Activated naive CD4-positive, alpha-beta T cell treated with anti-CD3 and anti-CD28 coated beads for 36 hours (primary cell): Measurements from ENCODE around the gene GLYAT. TPM values are rescaled to one million over a fixed set of nuclear protein-coding genes. Genes with fewer than 3 reads are reported as not detected.
"Not testable (repeated sequence)": the region's sequence is repeated elsewhere in the genome, so short reads cannot be mapped to it uniquely, and the experiment has no call there.

ENCODE experiments used
- CTCF ChIA-PET: fragments of 350-600 bp; sonication (Branson Sonifier 250); formaldehyde crosslinking; loops from one replicate; lab custom pipeline; 2021; ENCODE audit warnings: antibody characterized with exemption; lab: Charles Lee
- DNase-seq: peaks from one replicate; pipeline ENCODE4 v3.0.0-alpha.2; 2020
- H3K27ac Mint-ChIP-seq: one replicate; pipeline ENCODE4 v1.8.0; 2021; ENCODE audit warnings: mild to moderate bottlenecking, mixed read lengths
- H3K27me3 Mint-ChIP-seq: one replicate; pipeline ENCODE4 v1.8.0; 2021; ENCODE audit warnings: low read depth, mixed read lengths
- H3K36me3 Mint-ChIP-seq: one replicate; pipeline ENCODE4 v1.8.0; 2021; ENCODE audit warnings: low read depth, mixed read lengths
- H3K4me1 Mint-ChIP-seq: one replicate; pipeline ENCODE4 v1.8.0; 2021; ENCODE audit warnings: low read depth, mixed read lengths
- H3K4me3 Mint-ChIP-seq: one replicate; pipeline ENCODE4 v1.8.0; 2021; ENCODE audit warnings: mild to moderate bottlenecking, moderate library complexity, mixed read lengths
- H3K9me3 Mint-ChIP-seq: one replicate; pipeline ENCODE4 v1.8.0; 2021; ENCODE audit warnings: mixed read lengths
- intact Hi-C: fragments of 100-400 bp; cut with micrococcal nuclease; formaldehyde crosslinking; loops from one replicate; pipeline ENCODE4 v1.15.1; 2023
- total RNA-seq, 2 experiments: library from RNA; stranded (reverse); gene quantifications; one replicate each; pipeline ENCODE4 v1.2.3, GENCODE V29; 2021

The GLYAT gene
- total RNA-seq, 2 experiments from 2014 or later: not detected

GRCh38 chr11:58740447-58740846 lies 8.7 kb upstream of the GLYAT start:
- H3K9me3 Mint-ChIP-seq: peaks cover 14% of the 10 kb centered on the region
- no peak for DNase-seq
- peaks cover 11% of the 10 kb centered on the region for H3K4me1 Mint-ChIP-seq
- no peak overlapping the region for H3K4me3 Mint-ChIP-seq
- peaks cover 12% of the 10 kb centered on the region for H3K36me3 Mint-ChIP-seq
- no peak overlapping the region for H3K27ac Mint-ChIP-seq
- intact Hi-C loops: no loop called here
- H3K27me3 Mint-ChIP-seq: no peaks in the 10 kb centered on the region
- CTCF ChIA-PET: no interaction called here

- intact Hi-C loops: no loop called here
- H3K4me3 Mint-ChIP-seq: no peak overlapping the region
- CTCF ChIA-PET: no interaction called here
- H3K9me3 Mint-ChIP-seq: peaks cover 14% of the 10 kb centered on the region
- no peak for DNase-seq
- peaks cover 12% of the 10 kb centered on the region for H3K36me3 Mint-ChIP-seq
- H3K27ac Mint-ChIP-seq: no peak overlapping the region
- H3K4me1 Mint-ChIP-seq: peaks cover 11% of the 10 kb centered on the region
- H3K27me3 Mint-ChIP-seq: no peaks in the 10 kb centered on the region
Observed at GRCh38 chr11:58739725-58740430, 8.1 kb upstream of the GLYAT start.

GRCh38 chr11:58734681-58735490 lies 3.1 kb upstream of the GLYAT start:
- H3K27me3 Mint-ChIP-seq: no peaks in the 10 kb centered on the region
- H3K4me1 Mint-ChIP-seq: peaks cover 2% of the 10 kb centered on the region
- intact Hi-C loops: no loop called here

GRCh38 chr11:58730507-58731089 lies 1.1 kb downstream of the GLYAT start:
- Mint-ChIP-seq H3K9me3 (no peaks in the 10 kb centered on the region), H3K36me3 (no peaks in the 10 kb centered on the region), H3K4me1 (peaks cover 39% of the 10 kb centered on the region), H3K27me3 (no peaks in the 10 kb centered on the region), H3K4me3 (no peak overlapping the region), H3K27ac (no peak overlapping the region)
- DNase-seq: no peak
- intact Hi-C loops: no loop called here
- CTCF ChIA-PET: interaction anchor here (0.6 to 1.1 kb wide), 3 partner anchors 11 to 55 kb away, joined by 3 read pairs; no protein-coding TSS in a partner anchor

More at GRCh38 chr11:58734681-58735490, 3.1 kb upstream of the GLYAT start:
- Mint-ChIP-seq H3K4me3 (no peak overlapping the region), H3K9me3 (no peaks in the 10 kb centered on the region), H3K27ac (no peak overlapping the region), H3K36me3 (peaks cover 1% of the 10 kb centered on the region)
- CTCF ChIA-PET: interaction anchor here (0.7 kb wide), 1 partner anchor 441 kb away, joined by 3 read pairs; no protein-coding TSS in a partner anchor
- no peak for DNase-seq

- Mint-ChIP-seq H3K36me3 (no peaks in the 10 kb centered on the region), H3K4me3 (no peak overlapping the region), H3K4me1 (peaks cover 44% of the 10 kb centered on the region), H3K27ac (peak overlapping the region; percentile 50), H3K27me3 (no peaks in the 10 kb centered on the region), H3K9me3 (no peaks in the 10 kb centered on the region)
- intact Hi-C loops: loop anchor here (5.0 kb wide), 3 partner anchors 60 to 150 kb away; partner anchors contain the start of genes LPXN and ZFP91
- CTCF ChIA-PET: no interaction called here
- DNase-seq: no peak
Observed at GRCh38 chr11:58727415-58727797, 4.3 kb downstream of the GLYAT start.

GRCh38 chr11:58726737-58727414 lies 4.9 kb downstream of the GLYAT start:
- Mint-ChIP-seq H3K4me1 (peaks cover 44% of the 10 kb centered on the region), H3K36me3 (no peaks in the 10 kb centered on the region), H3K4me3 (no peak overlapping the region), H3K9me3 (no peaks in the 10 kb centered on the region), H3K27me3 (no peaks in the 10 kb centered on the region), H3K27ac (peak overlapping the region; percentile 50)
- peak; percentile 13 for DNase-seq
- CTCF ChIA-PET: no interaction called here
- intact Hi-C loops: loop anchor here (5.0 kb wide), 3 partner anchors 60 to 150 kb away; partner anchors contain the start of genes LPXN and ZFP91

- CTCF ChIA-PET: interaction anchor here (0.7 kb wide), 2 partner anchors 11 to 207 kb away, joined by 3 read pairs; no protein-coding TSS in a partner anchor
- Mint-ChIP-seq H3K27ac (no peak overlapping the region), H3K9me3 (peaks cover 2% of the 10 kb centered on the region), H3K27me3 (no peaks in the 10 kb centered on the region), H3K4me1 (no peaks in the 10 kb centered on the region), H3K36me3 (no peaks in the 10 kb centered on the region), H3K4me3 (no peak overlapping the region)
- no peak for DNase-seq
- intact Hi-C loops: no loop called here
Observed at GRCh38 chr11:58719406-58720117, 12.2 kb downstream of the GLYAT start.

GRCh38 chr11:58712531-58712930 lies 19.2 kb downstream of the GLYAT start:
- no peak for DNase-seq

GRCh38 chr11:58711832-58712231 lies 19.9 kb downstream of the GLYAT start:
- Mint-ChIP-seq H3K27me3 (no peaks in the 10 kb centered on the region), H3K4me1 (no peaks in the 10 kb centered on the region), H3K36me3 (no peaks in the 10 kb centered on the region), H3K27ac (no peak overlapping the region), H3K4me3 (no peak overlapping the region), H3K9me3 (peaks cover 2% of the 10 kb centered on the region)
- no peak for DNase-seq
- intact Hi-C loops: no loop called here
- CTCF ChIA-PET: interaction anchor here (1.0 kb wide), 1 partner anchor 57 kb away, joined by 3 read pairs; no protein-coding TSS in a partner anchor

More at GRCh38 chr11:58712531-58712930, 19.2 kb downstream of the GLYAT start:
- H3K9me3 Mint-ChIP-seq: peaks cover 2% of the 10 kb centered on the region
- H3K4me3 Mint-ChIP-seq: no peak overlapping the region
- CTCF ChIA-PET: interaction anchor here (1.0 kb wide), 1 partner anchor 58 kb away, joined by 3 read pairs; no protein-coding TSS in a partner anchor
- H3K27me3 Mint-ChIP-seq: no peaks in the 10 kb centered on the region
- no peak overlapping the region for H3K27ac Mint-ChIP-seq
- intact Hi-C loops: no loop called here
- H3K4me1 Mint-ChIP-seq: no peaks in the 10 kb centered on the region
- H3K36me3 Mint-ChIP-seq: no peaks in the 10 kb centered on the region

GRCh38 chr11:58707767-58708166 lies 24.0 kb downstream of the GLYAT start:
- H3K27ac Mint-ChIP-seq: no peak overlapping the region
- DNase-seq: no peak
- H3K4me3 Mint-ChIP-seq: no peak overlapping the region
- CTCF ChIA-PET: no interaction called here
- peaks cover 9% of the 10 kb centered on the region for H3K9me3 Mint-ChIP-seq
- intact Hi-C loops: no loop called here
- H3K27me3 Mint-ChIP-seq: no peaks in the 10 kb centered on the region
- no peaks in the 10 kb centered on the region for H3K36me3 Mint-ChIP-seq
- no peaks in the 10 kb centered on the region for H3K4me1 Mint-ChIP-seq

- H3K27ac Mint-ChIP-seq, H3K9me3 Mint-ChIP-seq, CTCF ChIA-PET, H3K4me3 Mint-ChIP-seq, H3K36me3 Mint-ChIP-seq, H3K27me3 Mint-ChIP-seq, intact Hi-C loops, DNase-seq, H3K4me1 Mint-ChIP-seq: not testable (repeated sequence)
Observed at GRCh38 chr11:58696825-58697224, 34.9 kb downstream of the GLYAT start.
